Kasumi-1 (cell line): ENCODE data around the gene ABHD15.
A peak's percentile ranks its signal among the peaks of the same experiment; 100 is the strongest.
"Not testable (repeated sequence)": the region's sequence is repeated elsewhere in the genome, so short reads cannot be mapped to it uniquely, and the experiment has no call there.

Source experiments
- DNase-seq, 2 experiments: peaks; one replicate each; lab custom pipeline; 2025; lab: John Stamatoyannopoulos, UW

The ABHD15 gene

GRCh38 chr17:29571486-29571882, 4.6 kb upstream of the ABHD15 start:
- DNase-seq = no peak

- DNase-seq = no peak
These were observed 3.7 kb upstream of the ABHD15 start for GRCh38 chr17:29570521-29570920.

GRCh38 chr17:29569245-29569950, 2.6 kb upstream of the ABHD15 start:
- DNase-seq = no peak

GRCh38 chr17:29568331-29569244, 1.8 kb upstream of the ABHD15 start, which contains the start of gene TP53I13:
Gene TP53I13 (plus strand): TSS chr17:29568701. CDS start chr17:29568759, 58 bp downstream.
- DNase-seq = peak; percentile 79 to 83

- peak; percentile 73 for DNase-seq
These were observed 905 bp upstream of the ABHD15 start for GRCh38 chr17:29567554-29568330.

- DNase-seq = no peak
These were observed 392 bp upstream of the ABHD15 start for GRCh38 chr17:29567304-29567553.

GRCh38 chr17:29565643-29566472, 979 bp downstream of the ABHD15 start:
- DNase-seq = peak; percentile 30 to 37

GRCh38 chr17:29563816-29564215, 3.0 kb downstream of the ABHD15 start:
- no peak for DNase-seq

- DNase-seq = no peak
These were observed 4.2 kb downstream of the ABHD15 start for GRCh38 chr17:29562615-29563014.

GRCh38 chr17:29561554-29562517, 5.0 kb downstream of the ABHD15 start:
- DNase-seq = no peak

GRCh38 chr17:29560316-29560715, 6.5 kb downstream of the ABHD15 start:
- DNase-seq = no peak

GRCh38 chr17:29559640-29560039, 7.2 kb downstream of the ABHD15 start:
- DNase-seq = no peak

- not testable (repeated sequence) for DNase-seq
These were observed 8.7 kb downstream of the ABHD15 start for GRCh38 chr17:29558139-29558538.

- DNase-seq = no peak
These were observed 9.1 kb downstream of the ABHD15 start for GRCh38 chr17:29557739-29558116.

GRCh38 chr17:29557085-29557738, 9.6 kb downstream of the ABHD15 start:
- no peak for DNase-seq

GRCh38 chr17:29555840-29556239, 11.0 kb downstream of the ABHD15 start:
- no peak for DNase-seq

- no peak for DNase-seq
These were observed 17.5 kb downstream of the ABHD15 start for GRCh38 chr17:29549177-29549923.

GRCh38 chr17:29546830-29547229, 20.0 kb downstream of the ABHD15 start:
- no peak for DNase-seq

GRCh38 chr17:29546085-29546484, 20.8 kb downstream of the ABHD15 start:
- no peak for DNase-seq
